Measurements from ENCODE around the gene SCPEP1. TPM values are rescaled to one million over a fixed set of nuclear protein-coding genes. Genes with fewer than 3 reads are reported as not detected.
"Not testable (repeated sequence)": the region's sequence is repeated elsewhere in the genome, so short reads cannot be mapped to it uniquely, and the experiment has no call there.

Gene SCPEP1
- total RNA-seq, 2 experiments from 2014 or later: 22.1 to 25.5 TPM

- H3K36me3 Mint-ChIP-seq (ENCODE audit: low read depth): peaks cover 6% of the 10 kb centered on the region
- ATAC-seq (ENCODE audit: poor library complexity): peak; percentile 97
- H3K4me1 Mint-ChIP-seq (ENCODE audit: low read depth): peaks cover 27% of the 10 kb centered on the region
- Histone ChIP-seq H3K4me1 (ENCODE audit: insufficient read depth, low read length) (peaks cover 26% of the 10 kb centered on the region), H3K27ac (ENCODE audit: low read depth in 1 of 2, low read length in 2 of 2) (peak within 1 kb of the TSS; percentile 82 to 83), H3K27me3 (ENCODE audit: control insufficient read depth in 1 of 2, insufficient read depth in 2 of 2, low read length in 2 of 2) (peaks cover 0 to 2% of the 10 kb centered on the region in 2 experiments), H3K4me3 (ENCODE audit: low read length) (peak within 1 kb of the TSS; percentile 68), H3K36me3 (ENCODE audit: insufficient read depth, low read length) (peaks cover 3% of the 10 kb centered on the region), H3K9me3 (ENCODE audit: control insufficient read depth in 1 of 2, insufficient read depth in 1 of 2, low read length in 2 of 2) (no peaks in the 10 kb centered on the region)
- H3K27me3 Mint-ChIP-seq: no peaks in the 10 kb centered on the region
- DNase-seq: peak; percentile 89 to 96 (median 92)
- ChIA-PET CTCF (interaction anchor here (0.6 to 3.1 kb wide), 8 partner anchors 11 to 128 kb away, joined by 3 to 21 read pairs (median 4); partner anchors contain the start of genes AKAP1 and SCPEP1), POLR2A (interaction anchor here (0.7 to 2.3 kb wide), 4 partner anchors 18 to 127 kb away, joined by 5 to 12 read pairs (median 9); partner anchors contain the start of genes C17orf67, DGKE, SCPEP1 and TRIM25)
- intact Hi-C loops (cut with DNase I, micrococcal nuclease): loop anchor here (2.0 to 10.0 kb wide), 5 partner anchors 18 to 1546 kb away; partner anchors contain the start of genes NOG (in 1 of the 2), SCPEP1 (in 1 of the 2) and TRIM25 (in 1 of the 2)
- peak within 1 kb of the TSS; percentile 78 for H3K27ac Mint-ChIP-seq
- peak; percentile 96 for TF ChIP-seq CTCF (IDR thresholded peaks at IDR 0.05)
- peak within 1 kb of the TSS; percentile 93 for H3K4me3 Mint-ChIP-seq
- no peaks in the 10 kb centered on the region for H3K9me3 Mint-ChIP-seq
These were observed 17.1 kb upstream of the SCPEP1 start, which contains the start of gene COIL for GRCh38 chr17:56960596-56961538. TSS of gene COIL (minus strand) at chr17:56961050. CDS start at chr17:56961019, 31 bp downstream.

- H3K27me3 Mint-ChIP-seq; H3K9me3 Mint-ChIP-seq; H3K4me1 ChIP-seq (ENCODE audit: insufficient read depth, low read length); H3K36me3 ChIP-seq (ENCODE audit: insufficient read depth, low read length); ATAC-seq (ENCODE audit: poor library complexity); H3K4me3 Mint-ChIP-seq; DNase-seq; H3K27ac ChIP-seq (ENCODE audit: low read depth in 1 of 2, low read length in 2 of 2); H3K27me3 ChIP-seq (ENCODE audit: control insufficient read depth in 1 of 2, insufficient read depth in 2 of 2, low read length in 2 of 2); H3K9me3 ChIP-seq (ENCODE audit: control insufficient read depth in 1 of 2, insufficient read depth in 1 of 2, low read length in 2 of 2); CTCF ChIA-PET; H3K27ac Mint-ChIP-seq; H3K4me1 Mint-ChIP-seq (ENCODE audit: low read depth); POLR2A ChIA-PET; H3K36me3 Mint-ChIP-seq (ENCODE audit: low read depth); H3K4me3 ChIP-seq (ENCODE audit: low read length): not testable (repeated sequence)
- intact Hi-C loops (cut with DNase I, micrococcal nuclease): loop anchor here in 1 of 2 experiments (10.0 kb wide), 3 partner anchors 370 to 1550 kb away; partner anchors contain the start of gene NOG
These were observed 12.7 kb upstream of the SCPEP1 start for GRCh38 chr17:56965241-56965640.

- H3K27ac ChIP-seq (ENCODE audit: low read depth in 1 of 2, low read length in 2 of 2); H3K27ac Mint-ChIP-seq; H3K4me1 ChIP-seq (ENCODE audit: insufficient read depth, low read length); H3K36me3 Mint-ChIP-seq (ENCODE audit: low read depth); H3K4me3 ChIP-seq (ENCODE audit: low read length); H3K9me3 Mint-ChIP-seq; H3K36me3 ChIP-seq (ENCODE audit: insufficient read depth, low read length); DNase-seq; H3K4me1 Mint-ChIP-seq (ENCODE audit: low read depth); ATAC-seq (ENCODE audit: poor library complexity); POLR2A ChIA-PET; H3K27me3 ChIP-seq (ENCODE audit: control insufficient read depth in 1 of 2, insufficient read depth in 2 of 2, low read length in 2 of 2); CTCF ChIA-PET; H3K4me3 Mint-ChIP-seq; H3K27me3 Mint-ChIP-seq; H3K9me3 ChIP-seq (ENCODE audit: control insufficient read depth in 1 of 2, insufficient read depth in 1 of 2, low read length in 2 of 2): not testable (repeated sequence)
- intact Hi-C loops (cut with DNase I, micrococcal nuclease): loop anchor here in 1 of 2 experiments (10.0 kb wide), 3 partner anchors 371 to 1551 kb away; partner anchors contain the start of gene NOG
These were observed 12.2 kb upstream of the SCPEP1 start for GRCh38 chr17:56965681-56966080.

GRCh38 chr17:56966338-56966737 lies 11.6 kb upstream of the SCPEP1 start:
- Histone ChIP-seq H3K36me3 (ENCODE audit: insufficient read depth, low read length) (no peaks in the 10 kb centered on the region), H3K4me1 (ENCODE audit: insufficient read depth, low read length) (no peaks in the 10 kb centered on the region), H3K9me3 (ENCODE audit: control insufficient read depth in 1 of 2, insufficient read depth in 1 of 2, low read length in 2 of 2) (no peaks in the 10 kb centered on the region), H3K27ac (ENCODE audit: low read depth in 1 of 2, low read length in 2 of 2) (no peak overlapping the region), H3K4me3 (ENCODE audit: low read length) (no peak overlapping the region), H3K27me3 (ENCODE audit: control insufficient read depth in 1 of 2, insufficient read depth in 2 of 2, low read length in 2 of 2) (peaks cover 0 to 2% of the 10 kb centered on the region in 2 experiments)
- ChIA-PET CTCF (no interaction called here), POLR2A (no interaction called here)
- no peak overlapping the region for H3K27ac Mint-ChIP-seq
- no peaks in the 10 kb centered on the region for H3K4me1 Mint-ChIP-seq (ENCODE audit: low read depth)
- no peak for ATAC-seq (ENCODE audit: poor library complexity)
- intact Hi-C loops (cut with DNase I, micrococcal nuclease): loop anchor here in 1 of 2 experiments (10.0 kb wide), 3 partner anchors 372 to 1552 kb away; partner anchors contain the start of gene NOG
- H3K4me3 Mint-ChIP-seq: no peak overlapping the region
- H3K9me3 Mint-ChIP-seq: no peaks in the 10 kb centered on the region
- no peak for DNase-seq
- no peaks in the 10 kb centered on the region for H3K27me3 Mint-ChIP-seq
- no peaks in the 10 kb centered on the region for H3K36me3 Mint-ChIP-seq (ENCODE audit: low read depth)
- no peak for TF ChIP-seq CTCF (IDR thresholded peaks at IDR 0.05)
